Pancreas (tissue), 10 donors: Measurements from ENCODE around the gene ST7. TPM values are rescaled to one million over a fixed set of nuclear protein-coding genes. Genes with fewer than 3 reads are reported as not detected.

ENCODE experiments used
- ATAC-seq, 4 donors: fragments of 200-7000 bp; cut with Tn5 transposase; one replicate each; pipeline versions ENCODE4 v1.8.0 to v1.9.1; 2020; ENCODE audit warnings: mild to moderate bottlenecking in 4 of 4, moderate library complexity in 4 of 4
- DNase-seq, 6 donors: peaks; one replicate each; pipeline ENCODE4 v3.0.0-alpha.2; 2020
- FAIRE-seq: peaks from 2 replicates; lab custom pipeline; 2012; peaks lifted over from hg19 to GRCh38; lab: Jason Lieb, UNC
- H3K27ac ChIP-seq, 4 donors: fragments of 200-600 bp; sonication (generic); 1 replicate in 3 of 4; 2 replicates in 1 of 4; pipeline versions ENCODE4 v1.5.0 to v1.8.0; 2020
- H3K27me3 ChIP-seq, 4 donors: fragments of 200-600 bp; one replicate each; pipeline ENCODE4 v1.8.0; 2021
- H3K36me3 ChIP-seq, 3 donors: fragments of 200-600 bp; sonication (generic) in 1 of 3; one replicate each; pipeline versions ENCODE4 v1.5.0 to v1.8.0; 2020 to 2021
- H3K4me1 ChIP-seq, 3 donors: fragments of 200-600 bp; one replicate each; pipeline ENCODE4 v1.8.0; 2021
- H3K4me3 ChIP-seq, 4 donors: fragments of 200-600 bp; sonication (generic) in 2 of 4; one replicate each; pipeline versions ENCODE4 v1.5.0 to v1.8.0; 2020 to 2021
- H3K9me3 ChIP-seq, 4 donors: fragments of 200-600 bp; one replicate each; pipeline ENCODE4 v1.8.0; 2021
- CTCF ChIP-seq, 4 donors: fragments of 200-600 bp; sonication (generic) in 3 of 4; IDR thresholded peaks; one replicate each; pipeline versions ENCODE4 v1.5.0 to v1.8.0; 2021; ENCODE audit warnings: antibody characterized with exemption in 4 of 4
- WGBS, 2 donors: extraction: QIAGEN DNeasy Blood & Tissue Kit; methylation state at CpG; one replicate each; pipeline ENCODE4 v1.1.7; 2013; 5-methylcytosine and 5-hydroxymethylcytosine counted together
- intact Hi-C, 3 donors: fragments of 100-400 bp; cut with DNase I; formaldehyde crosslinking; loops; one replicate each; pipeline versions ENCODE4 v1.11.1 to v1.14.2; 2022
- polyA plus RNA-seq, 2 donors: library from polyadenylated mRNA; stranded (reverse); fragments of 200-250 nt; gene quantifications; one replicate each; pipeline ENCODE4 v1.2.3, GENCODE V29; 2013
- total RNA-seq, 6 donors: library from RNA; stranded (reverse); fragmentation: NEBNext Ultra II Directional in 4 of 6; extraction: Animal tissue kit (Norgen Biotek cat#: 25700) in 4 of 6; gene quantifications; one replicate each; pipeline versions ENCODE4 v1.2.1 to v1.2.4, GENCODE V29; 2021 to 2023
- donor health status: healthy with polysubstance abuse.
- donor health status: DM: no; HTN: no; CAD: no; lungs with moderate emphysema.
- donor health status: DM: no; HTN: no; CAD: no.
- donor health status: control.
- donor health status: control.
- donor health status: Bipolar disorder and iron deficiency.
- donor health status: DM: yes; HTN: yes; CAD: no.
- donor health status: DM: no; HTN: no; CAD: no.
- donor health status: DM: no; HTN: no; CAD: no.
- donor health status: DM: yes; HTN: yes; CAD: no.

The ST7 gene
- total and polyA plus RNA-seq, 8 donors: 8.2 to 20.2 (median 17.1) TPM

GRCh38 chr7:116929021-116929420 lies 24.3 kb upstream of the ST7 start:
- ATAC-seq (no peak), DNase-seq (no peak), FAIRE-seq (no peak)
- Histone ChIP-seq H3K4me1 (no peaks in the 10 kb centered on the region), H3K9me3 (no peaks in the 10 kb centered on the region), H3K36me3 (no peaks in the 10 kb centered on the region), H3K4me3 (no peak overlapping the region), H3K27me3 (no peaks in the 10 kb centered on the region), H3K27ac (no peak overlapping the region)
- 67 to 68% methylated on average over 3 of the region's 3 CpGs for WGBS, 2 donors
- intact Hi-C loops: loop anchor here in 1 of 3 donors (5.0 kb wide), 1 partner anchor 198 kb away; no protein-coding TSS in a partner anchor
- no peak for TF ChIP-seq CTCF (IDR thresholded peaks at IDR 0.05)

GRCh38 chr7:116929914-116930913 lies 23.1 kb upstream of the ST7 start:
- peak; percentile 84 to 95 (median 86) for TF ChIP-seq CTCF (IDR thresholded peaks at IDR 0.05)
- WGBS, 2 donors: 22 to 26% methylated on average over 25 of the region's 25 CpGs
- Histone ChIP-seq H3K9me3 (no peaks in the 10 kb centered on the region), H3K4me1 (no peaks in the 10 kb centered on the region), H3K4me3 (no peak overlapping the region), H3K36me3 (no peaks in the 10 kb centered on the region), H3K27me3 (no peaks in the 10 kb centered on the region), H3K27ac (no peak overlapping the region)
- FAIRE-seq (no peak), ATAC-seq (peak; percentile 78 to 98 (median 96)), DNase-seq (peak; percentile 47 to 92 (median 78))
- intact Hi-C loops: loop anchor here in 2 of 3 donors (5.0 kb wide), 2 partner anchors 187 to 197 kb away; no protein-coding TSS in a partner anchor

- H3K36me3 ChIP-seq: no peaks in the 10 kb centered on the region
- H3K27ac ChIP-seq: no peak overlapping the region
- no peak for TF ChIP-seq CTCF (IDR thresholded peaks at IDR 0.05)
- H3K9me3 ChIP-seq: no peaks in the 10 kb centered on the region
- ATAC-seq (no peak), FAIRE-seq (no peak), DNase-seq (no peak)
- WGBS, 2 donors: 93 to 96% methylated on average over 7 of the region's 7 CpGs
- no peak overlapping the region for H3K4me3 ChIP-seq
- H3K4me1 ChIP-seq: no peaks in the 10 kb centered on the region
- H3K27me3 ChIP-seq: no peaks in the 10 kb centered on the region
- intact Hi-C loops: loop anchor here in 1 of 3 donors (5.0 kb wide), 1 partner anchor 185 kb away; no protein-coding TSS in a partner anchor
Measured at GRCh38 chr7:116932566-116932965, 20.7 kb upstream of the ST7 start.

GRCh38 chr7:116933465-116933864 lies 19.8 kb upstream of the ST7 start:
- no peaks in the 10 kb centered on the region for H3K36me3 ChIP-seq
- H3K4me1 ChIP-seq: no peaks in the 10 kb centered on the region
- no peak for TF ChIP-seq CTCF (IDR thresholded peaks at IDR 0.05)
- FAIRE-seq: no peak
- ATAC-seq: no peak
- no peak for DNase-seq
- intact Hi-C loops: loop anchor here in 1 of 3 donors (5.0 kb wide), 1 partner anchor 184 kb away; no protein-coding TSS in a partner anchor
- WGBS, 2 donors: 74 to 88% methylated on average over 3 of the region's 3 CpGs
- no peak overlapping the region for H3K4me3 ChIP-seq
- no peaks in the 10 kb centered on the region for H3K9me3 ChIP-seq
- no peak overlapping the region for H3K27ac ChIP-seq
- H3K27me3 ChIP-seq: no peaks in the 10 kb centered on the region
